GM10266 (cell line): ENCODE results near the gene ANXA2R.
"Not testable (repeated sequence)": the region's sequence is repeated elsewhere in the genome, so short reads cannot be mapped to it uniquely, and the experiment has no call there.

Experiments
- DNase-seq: peaks from one replicate; pipeline ENCODE4 v3.0.0; 2012; ENCODE audit errors: extremely low spot score
- CTCF ChIP-seq: IDR thresholded peaks from 2 replicates; pipeline ENCODE4 v1.5.1; 2012; ENCODE audit warnings: mild to moderate bottlenecking, low read depth; ENCODE audit not compliant: control insufficient read depth, insufficient read depth; ENCODE audit errors: missing control alignments

Gene ANXA2R

GRCh38 chr5:43034591-43034968 is 5.5 kb downstream of the ANXA2R start:
- no peak for TF ChIP-seq CTCF
- DNase-seq, result no peak

GRCh38 chr5:43033841-43034590 is 6.1 kb downstream of the ANXA2R start:
- DNase-seq, result no peak
- no peak for TF ChIP-seq CTCF

GRCh38 chr5:43027054-43027785 is 12.9 kb downstream of the ANXA2R start:
- no peak for TF ChIP-seq CTCF
- no peak for DNase-seq

- not testable (repeated sequence) for DNase-seq
Measured at GRCh38 chr5:43025184-43025950, 14.8 kb downstream of the ANXA2R start.

- no peak for TF ChIP-seq CTCF
- no peak for DNase-seq
Measured at GRCh38 chr5:43024217-43024616, 15.9 kb downstream of the ANXA2R start.

GRCh38 chr5:43021151-43021550 is 19.0 kb downstream of the ANXA2R start:
- no peak for TF ChIP-seq CTCF
- no peak for DNase-seq

- TF ChIP-seq CTCF, result peak; percentile 6
- no peak for DNase-seq
Measured at GRCh38 chr5:43020399-43020746, 19.7 kb downstream of the ANXA2R start.
